ENCODE measurements around the gene FKBP2.

GRCh38 chr11:64248578-64248977 lies 7.7 kb downstream of the FKBP2 start:
- TF ChIP-seq EP300 (IDR thresholded peaks at IDR 0.05) (no peak), POLR2A (IDR thresholded peaks at IDR 0.05) (no peak), POLR2AphosphoS5 (IDR thresholded peaks at IDR 0.05) (no peak)

Data from sigmoid colon (tissue), 4 donors.